A673 (cell line): ENCODE measurements around the gene ANKRD13D. TPM values are rescaled to one million over a fixed set of nuclear protein-coding genes. Genes with fewer than 3 reads are reported as not detected.

Experiments
- BruUV-seq: library from RNA; stranded (reverse); fragments of 400-500 nt; replicated peaks from 2 replicates; lab custom pipeline; 2021; lab: Mats Ljungman, UMichigan
- CTCF ChIA-PET: fragments of 300-600 bp; sonication (Branson Sonifier 250); formaldehyde crosslinking; loops from one replicate; lab custom pipeline; 2022; ENCODE audit warnings: antibody characterized with exemption; lab: Charles Lee
- POLR2A ChIA-PET: fragments of 300-600 bp; sonication (Branson Sonifier 250); formaldehyde crosslinking; loops from one replicate; lab custom pipeline; 2022; ENCODE audit warnings: antibody characterized with exemption; ENCODE audit not compliant: low non-redundant PET; lab: Charles Lee
- DNase-seq: peaks from one replicate; pipeline ENCODE4 v3.0.0-alpha.2; 2015; ENCODE audit warnings: low spot score
- H3K27ac ChIP-seq: fragments of 200-600 bp; sonication (generic); 2 replicates; pipeline ENCODE4 v1.5.1; 2016; ENCODE audit warnings: mixed run types, low read depth, mild to moderate bottlenecking, mixed read lengths, antibody characterized with exemption, low read length; ENCODE audit not compliant: poor library complexity, severe bottlenecking
- H3K27me3 ChIP-seq: fragments of 200-600 bp; sonication (generic); replicated peaks from 2 replicates; pipeline ENCODE4 v1.6.1; 2017; ENCODE audit warnings: mixed run types, low read depth, mild to moderate bottlenecking, mixed read lengths, antibody characterized with exemption, low read length; ENCODE audit not compliant: insufficient read depth, poor library complexity
- H3K36me3 ChIP-seq: fragments of 200-600 bp; sonication (generic); 2 replicates; pipeline ENCODE4 v1.6.1; 2016; ENCODE audit warnings: mixed run types, mild to moderate bottlenecking, mixed read lengths, antibody characterized with exemption, low read length; ENCODE audit not compliant: insufficient read depth, poor library complexity, severe bottlenecking
- H3K4me1 ChIP-seq: fragments of 200-600 bp; sonication (generic); 2 replicates; pipeline ENCODE4 v1.6.1; 2017; ENCODE audit warnings: mixed run types, mild to moderate bottlenecking, mixed read lengths, antibody characterized with exemption, low read length; ENCODE audit not compliant: insufficient read depth, poor library complexity, severe bottlenecking
- H3K4me3 ChIP-seq: fragments of 200-600 bp; sonication (generic); 2 replicates; pipeline ENCODE4 v1.5.1; 2016; ENCODE audit warnings: low read depth, mixed run types, mild to moderate bottlenecking, mixed read lengths, low read length; ENCODE audit not compliant: poor library complexity, severe bottlenecking
- H3K9me3 ChIP-seq: fragments of 200-600 bp; sonication (generic); 2 replicates; pipeline ENCODE4 v1.6.1; 2016; ENCODE audit warnings: mixed run types, low read depth, mild to moderate bottlenecking, mixed read lengths, antibody characterized with exemption, low read length; ENCODE audit not compliant: poor library complexity, severe bottlenecking
- EZH2 ChIP-seq: fragments of 200-600 bp; sonication (generic); IDR thresholded peaks from 2 replicates; pipeline ENCODE4 v1.6.1; 2017; ENCODE audit warnings: borderline replicate concordance, low read depth, mild to moderate bottlenecking, mixed read lengths, antibody characterized with exemption, low read length; ENCODE audit not compliant: poor library complexity, severe bottlenecking
- intact Hi-C: fragments of 100-400 bp; cut with micrococcal nuclease; formaldehyde crosslinking; loops from one replicate; pipeline ENCODE4 v1.10.0; 2022; ENCODE audit not compliant: unreplicated experiment
- total RNA-seq: library from RNA; stranded (reverse); gene quantifications from 2 replicates; pipeline ENCODE4 v1.2.3, GENCODE V29; 2021
- TF ChIP-seq, protein P1 (sequence below): fragments of 300-800, 200-600 bp; sonication (generic); conservative IDR thresholded peaks from 2 replicates; pipeline ENCODE4 v1.5.1; 2017; ENCODE audit warnings: low read depth, mild to moderate bottlenecking, antibody characterized with exemption, low read length, moderate library complexity, mixed read lengths

The ANKRD13D gene
- total RNA-seq, 1 experiment from 2014 or later = 101 TPM

DNA sequence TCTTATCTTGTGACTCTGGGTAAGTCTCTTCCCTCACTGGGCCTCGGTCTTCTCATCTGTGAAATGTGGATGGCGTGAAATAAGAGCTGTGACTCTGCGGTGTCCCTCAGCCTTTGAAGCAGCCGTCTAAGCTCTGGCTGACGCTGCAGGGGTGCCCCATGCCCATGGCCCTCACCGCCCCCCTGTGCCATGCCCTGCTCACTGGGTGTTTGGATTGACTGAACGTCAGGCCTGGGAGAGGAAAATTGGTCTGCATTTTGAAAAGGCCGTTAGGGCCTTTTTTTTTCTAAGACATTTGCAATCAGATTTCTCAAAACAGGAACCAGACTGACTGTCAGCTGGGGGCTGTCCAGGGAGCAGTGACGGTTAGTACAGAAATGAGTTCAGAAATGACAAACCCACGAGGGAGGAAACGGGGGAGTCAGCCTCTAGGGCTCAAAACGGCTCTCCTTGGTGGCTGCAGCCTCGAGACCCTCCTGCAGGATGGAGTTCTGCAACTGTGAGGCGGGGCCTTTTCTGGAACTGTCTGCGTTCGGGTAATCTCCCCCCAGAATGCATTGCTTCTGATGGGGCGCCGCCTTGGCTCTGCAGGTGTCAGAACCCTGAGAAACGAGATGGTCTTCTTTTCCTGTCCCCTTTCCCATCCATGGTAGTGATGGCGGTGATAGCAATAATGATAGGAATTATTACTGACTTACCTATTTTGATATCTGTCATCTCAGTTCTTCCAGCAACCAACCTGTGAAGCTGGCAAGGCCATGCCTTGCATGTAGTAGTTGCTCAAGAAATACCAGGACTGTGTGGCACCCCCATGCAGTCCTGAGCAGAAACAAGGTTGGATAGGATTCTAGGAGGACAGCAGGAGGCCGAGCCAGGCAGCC lies 20.8 kb upstream of the ANKRD13D start:
- BruUV-seq = no TSS peak
- no peaks in the 10 kb centered on the region for H3K9me3 ChIP-seq
- ChIA-PET CTCF (interaction anchor here (1.2 kb wide), 1 partner anchor 49 kb away, joined by 4 read pairs; no protein-coding TSS in a partner anchor), POLR2A (interaction anchor here (0.7 kb wide), 1 partner anchor 15 kb away, joined by 3 read pairs; no protein-coding TSS in a partner anchor)
- H3K27me3 ChIP-seq = no peaks in the 10 kb centered on the region
- TF ChIP-seq EZH2 = no peak
- TF ChIP-seq, protein P1, sequence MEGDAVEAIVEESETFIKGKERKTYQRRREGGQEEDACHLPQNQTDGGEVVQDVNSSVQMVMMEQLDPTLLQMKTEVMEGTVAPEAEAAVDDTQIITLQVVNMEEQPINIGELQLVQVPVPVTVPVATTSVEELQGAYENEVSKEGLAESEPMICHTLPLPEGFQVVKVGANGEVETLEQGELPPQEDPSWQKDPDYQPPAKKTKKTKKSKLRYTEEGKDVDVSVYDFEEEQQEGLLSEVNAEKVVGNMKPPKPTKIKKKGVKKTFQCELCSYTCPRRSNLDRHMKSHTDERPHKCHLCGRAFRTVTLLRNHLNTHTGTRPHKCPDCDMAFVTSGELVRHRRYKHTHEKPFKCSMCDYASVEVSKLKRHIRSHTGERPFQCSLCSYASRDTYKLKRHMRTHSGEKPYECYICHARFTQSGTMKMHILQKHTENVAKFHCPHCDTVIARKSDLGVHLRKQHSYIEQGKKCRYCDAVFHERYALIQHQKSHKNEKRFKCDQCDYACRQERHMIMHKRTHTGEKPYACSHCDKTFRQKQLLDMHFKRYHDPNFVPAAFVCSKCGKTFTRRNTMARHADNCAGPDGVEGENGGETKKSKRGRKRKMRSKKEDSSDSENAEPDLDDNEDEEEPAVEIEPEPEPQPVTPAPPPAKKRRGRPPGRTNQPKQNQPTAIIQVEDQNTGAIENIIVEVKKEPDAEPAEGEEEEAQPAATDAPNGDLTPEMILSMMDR = no peak
- no peak for DNase-seq
- H3K4me1 ChIP-seq = peaks cover 68% of the 10 kb centered on the region
- intact Hi-C loops = no loop called here
- H3K36me3 ChIP-seq = peaks cover 21% of the 10 kb centered on the region
- H3K27ac ChIP-seq = peak overlapping the region; percentile 83
- H3K4me3 ChIP-seq = peak overlapping the region; percentile 95

DNA sequence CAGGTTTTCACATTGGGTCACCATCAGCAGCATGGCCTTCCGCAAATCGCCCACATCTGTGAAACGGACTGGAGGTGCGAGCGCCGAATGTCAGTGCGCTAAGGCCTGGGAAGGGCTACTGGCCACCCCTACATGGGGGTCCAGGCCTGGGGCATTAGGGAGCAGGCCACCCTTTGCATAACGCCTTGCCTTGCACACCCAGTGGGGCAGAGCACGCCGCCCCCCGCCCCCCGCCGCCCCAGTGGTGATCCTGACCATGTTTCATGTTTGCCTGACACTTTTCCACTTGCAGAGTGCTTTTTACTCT lies 20.2 kb upstream of the ANKRD13D start:
- POLR2A ChIA-PET = no interaction called here
- DNase-seq = no peak
- TF ChIP-seq, protein P1 = no peak
- no peak for TF ChIP-seq EZH2
- intact Hi-C loops = no loop called here
- Histone ChIP-seq H3K36me3 (peaks cover 21% of the 10 kb centered on the region), H3K4me1 (peaks cover 74% of the 10 kb centered on the region), H3K4me3 (no peak overlapping the region), H3K27ac (peak overlapping the region; percentile 83), H3K9me3 (no peaks in the 10 kb centered on the region), H3K27me3 (no peaks in the 10 kb centered on the region)
- CTCF ChIA-PET = no interaction called here
- no TSS peak for BruUV-seq

DNA sequence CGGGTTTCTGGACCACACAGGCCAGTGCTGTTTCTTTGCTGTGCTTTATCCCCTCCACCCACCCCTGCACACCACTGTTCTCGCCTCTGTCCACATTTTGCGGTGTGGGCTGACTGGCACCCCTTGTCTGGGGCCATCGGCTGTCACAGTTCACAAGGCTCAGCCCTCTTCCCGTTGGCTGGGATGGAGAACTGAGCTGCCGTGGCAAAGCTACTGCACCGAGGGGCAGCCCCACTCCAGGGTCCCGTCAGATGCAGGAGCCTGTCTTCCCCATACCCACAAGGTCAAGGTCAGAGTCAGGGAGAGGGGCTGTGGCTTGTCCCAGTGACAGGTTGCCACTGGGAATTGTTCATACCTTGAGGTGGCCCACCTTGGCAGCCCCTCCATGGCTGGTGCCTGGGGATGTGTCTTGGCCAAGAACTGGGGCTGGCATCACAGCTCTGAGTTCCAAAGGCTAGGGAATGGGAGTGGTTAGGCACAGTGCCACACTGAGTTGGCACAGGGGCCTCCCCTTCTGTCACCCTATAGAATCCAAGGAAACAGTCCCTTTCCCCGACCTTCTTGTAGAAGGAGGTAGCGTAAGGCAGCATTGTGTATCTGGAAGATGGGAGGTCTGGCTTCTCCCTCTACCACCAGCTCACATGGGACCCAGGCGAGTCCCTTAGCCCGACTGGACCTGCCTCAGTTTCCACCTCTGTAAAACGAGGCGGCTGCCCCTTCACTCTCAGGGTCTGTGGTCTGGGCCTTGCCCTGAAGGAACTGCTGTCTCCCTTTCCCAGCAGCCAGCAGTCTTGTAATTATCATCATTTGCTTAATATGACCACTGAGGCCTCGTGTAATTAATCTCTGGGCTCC lies 19.5 kb upstream of the ANKRD13D start:
- Histone ChIP-seq H3K27me3 (no peaks in the 10 kb centered on the region), H3K4me3 (peak overlapping the region; percentile 32), H3K9me3 (no peaks in the 10 kb centered on the region), H3K27ac (peak overlapping the region; percentile 83), H3K4me1 (peaks cover 79% of the 10 kb centered on the region), H3K36me3 (peaks cover 22% of the 10 kb centered on the region)
- TF ChIP-seq EZH2 = no peak
- TF ChIP-seq, protein P1 = no peak
- no TSS peak for BruUV-seq
- intact Hi-C loops = loop anchor here (2.0 kb wide), 1 partner anchor 19 kb away; the partner anchor contains the start of gene ANKRD13D
- peak; percentile 85 for DNase-seq
- ChIA-PET CTCF (interaction anchor here (0.9 to 1.3 kb wide), 2 partner anchors 8 to 48 kb away, joined by 3 to 8 read pairs; no protein-coding TSS in a partner anchor), POLR2A (no interaction called here)
